HG03520 (cell line): ENCODE results near the gene YPEL1.
"Not testable (repeated sequence)": the region's sequence is repeated elsewhere in the genome, so short reads cannot be mapped to it uniquely, and the experiment has no call there.

Source experiments
- ATAC-seq: cut with Tn5 transposase; IDR thresholded peaks from one replicate; pipeline ENCODE4 v1.9.1; 2021; ENCODE audit warnings: mild to moderate bottlenecking, moderate library complexity; ENCODE audit not compliant: unreplicated experiment

Gene YPEL1

DNA sequence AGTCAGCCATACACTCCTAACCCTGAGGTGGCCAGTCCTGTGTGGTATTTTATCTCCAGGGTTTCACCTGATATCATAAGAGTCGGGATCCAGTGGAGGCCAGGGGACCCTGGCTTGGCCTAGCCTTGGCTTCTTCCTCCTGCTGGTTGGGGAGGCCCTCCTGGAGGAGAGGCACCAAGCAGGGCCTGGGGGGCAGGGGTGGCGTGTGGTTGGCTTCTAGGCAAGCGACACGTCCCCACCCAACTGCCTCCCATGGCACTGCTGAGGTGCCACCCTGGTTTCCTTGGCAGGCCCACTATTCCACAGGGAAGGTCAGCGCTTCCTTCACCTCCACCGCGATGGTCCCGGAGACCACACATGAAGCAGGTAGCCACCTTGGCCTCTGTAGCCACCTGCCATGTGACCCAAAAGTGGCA lies 49.4 kb downstream of the YPEL1 start:
- no peak for ATAC-seq

GRCh38 chr22:21685164-21685513 lies 50.5 kb downstream of the YPEL1 start:
- no peak for ATAC-seq

DNA sequence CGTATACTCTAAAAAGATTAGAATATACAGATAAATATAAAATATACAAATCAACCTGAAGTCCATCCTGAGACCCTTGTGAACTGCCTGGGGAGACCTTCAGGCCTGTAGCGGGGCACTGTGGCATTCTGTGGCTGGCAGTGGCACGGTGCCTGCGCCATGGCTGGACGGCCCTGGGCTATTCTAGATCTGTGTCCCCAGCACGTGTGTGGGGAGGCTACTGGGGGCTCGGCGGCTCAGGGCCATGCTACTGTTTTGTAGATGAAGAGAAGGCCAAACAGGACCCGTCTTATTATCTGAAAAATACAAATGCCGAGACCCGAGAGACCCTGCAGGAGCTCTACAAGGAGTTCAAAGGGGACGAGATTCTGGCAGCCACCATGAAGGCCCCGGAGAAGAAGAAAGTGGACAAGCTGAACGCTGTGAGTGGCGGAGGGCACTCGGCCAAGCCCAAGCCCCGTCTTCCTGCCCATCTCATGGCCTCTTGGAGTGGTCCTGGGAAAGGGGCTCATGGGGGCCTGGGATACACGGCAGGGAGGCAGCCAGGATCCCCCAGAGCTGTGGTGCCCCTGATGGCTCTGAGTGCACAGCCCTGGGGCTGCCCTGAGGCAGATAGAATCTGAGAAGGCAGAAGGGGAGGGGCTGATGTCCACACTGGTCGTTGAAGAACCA lies 51.0 kb downstream of the YPEL1 start:
- ATAC-seq = no peak

DNA sequence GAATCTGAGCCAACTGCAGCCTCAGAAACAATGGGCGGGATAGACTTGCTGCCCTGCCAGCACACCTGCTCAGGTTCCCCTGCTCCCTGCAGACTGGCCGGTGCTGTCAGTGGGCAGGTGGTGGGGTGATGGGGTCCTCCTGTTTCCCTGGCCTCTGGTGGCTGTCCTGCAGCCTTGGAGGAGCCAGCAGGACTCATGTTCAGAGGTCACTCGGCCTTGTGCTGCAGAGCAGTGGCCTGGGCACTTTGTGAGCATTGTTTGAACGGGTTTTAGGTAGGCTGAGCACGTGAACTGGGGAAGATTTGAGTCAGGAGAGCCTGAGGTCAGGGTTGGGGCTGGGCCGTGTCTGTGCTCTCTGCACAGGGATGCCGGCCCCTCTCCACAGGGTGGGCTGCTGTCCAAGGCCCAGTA lies 52.2 kb downstream of the YPEL1 start:
- ATAC-seq = no peak

DNA sequence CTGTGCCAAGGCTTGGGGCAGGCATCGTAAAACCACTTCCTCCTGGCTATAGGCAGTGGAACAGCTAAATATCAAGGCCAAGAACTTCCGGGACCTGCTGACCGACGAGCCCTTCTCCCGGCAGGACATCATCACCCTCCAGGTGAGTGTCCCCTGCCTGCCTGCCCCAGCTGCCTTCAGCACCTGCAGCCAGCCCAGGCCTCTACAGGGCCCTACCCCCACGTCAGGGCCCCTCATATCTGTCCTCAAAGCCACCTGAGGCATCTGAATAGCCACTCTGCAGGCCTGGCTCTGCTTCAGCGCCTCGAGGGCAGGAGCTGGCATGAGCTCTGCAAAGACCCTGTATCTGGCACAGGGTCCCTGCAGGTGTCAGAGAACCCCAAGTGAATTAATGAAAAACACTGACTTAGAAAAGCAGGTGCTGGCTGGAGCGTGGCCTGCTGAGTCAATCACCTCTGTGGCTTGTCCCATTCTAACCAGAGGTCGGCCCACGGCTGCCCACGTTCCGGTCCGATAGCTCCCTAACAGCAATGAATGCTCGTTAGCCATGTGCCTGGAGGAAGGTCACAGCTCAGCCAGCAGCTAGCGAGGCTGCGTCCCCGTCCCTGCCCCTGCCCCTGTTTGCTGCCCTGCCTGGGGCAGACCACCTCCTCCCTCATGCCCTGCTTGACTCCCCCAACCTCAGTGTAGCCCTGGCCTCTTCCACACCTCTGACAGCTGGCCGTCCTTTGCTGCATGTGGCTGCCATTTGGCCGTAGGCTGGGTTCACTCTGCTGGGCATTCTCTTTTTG lies 53.0 kb downstream of the YPEL1 start:
- ATAC-seq = no peak

DNA sequence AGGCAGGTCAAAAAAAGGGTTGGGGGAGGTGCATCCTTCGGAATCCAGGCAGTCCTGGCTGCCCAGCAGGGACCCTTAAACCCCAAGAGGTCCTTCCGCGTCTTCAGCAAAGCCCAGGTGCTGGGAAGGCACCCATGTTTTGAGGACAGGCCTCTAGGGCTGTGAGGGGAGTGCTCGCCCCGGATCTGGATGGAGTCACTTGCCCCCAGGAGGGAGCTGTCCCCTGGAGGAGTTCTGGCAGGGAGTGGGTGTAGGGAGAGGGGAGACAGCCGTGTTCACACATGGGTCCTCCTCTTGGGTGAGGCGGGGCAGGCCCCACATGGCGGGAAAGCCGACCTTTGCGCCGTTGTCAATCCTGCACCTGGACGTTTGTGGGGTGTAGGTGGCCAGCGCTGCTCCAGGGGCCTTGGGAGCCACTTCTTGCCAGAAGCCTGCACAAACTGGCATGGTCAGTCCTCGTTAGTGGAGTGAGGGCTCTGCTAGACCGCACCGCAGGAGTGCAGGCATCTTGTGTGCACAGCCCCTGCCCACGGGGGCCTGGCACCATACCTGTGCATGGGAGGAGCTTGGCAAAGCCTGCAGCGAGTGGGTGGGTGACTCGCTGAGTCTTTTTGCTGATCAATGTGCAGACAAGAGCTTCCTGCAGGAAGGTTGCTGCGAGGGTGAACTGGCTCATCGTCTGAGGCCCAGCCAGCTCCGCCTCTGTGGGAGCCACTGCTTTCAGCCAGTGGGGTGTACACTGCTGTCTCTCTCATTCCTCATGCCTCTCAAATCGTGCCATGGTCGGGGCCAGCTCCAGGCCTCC lies 53.8 kb downstream of the YPEL1 start:
- no peak for ATAC-seq

DNA sequence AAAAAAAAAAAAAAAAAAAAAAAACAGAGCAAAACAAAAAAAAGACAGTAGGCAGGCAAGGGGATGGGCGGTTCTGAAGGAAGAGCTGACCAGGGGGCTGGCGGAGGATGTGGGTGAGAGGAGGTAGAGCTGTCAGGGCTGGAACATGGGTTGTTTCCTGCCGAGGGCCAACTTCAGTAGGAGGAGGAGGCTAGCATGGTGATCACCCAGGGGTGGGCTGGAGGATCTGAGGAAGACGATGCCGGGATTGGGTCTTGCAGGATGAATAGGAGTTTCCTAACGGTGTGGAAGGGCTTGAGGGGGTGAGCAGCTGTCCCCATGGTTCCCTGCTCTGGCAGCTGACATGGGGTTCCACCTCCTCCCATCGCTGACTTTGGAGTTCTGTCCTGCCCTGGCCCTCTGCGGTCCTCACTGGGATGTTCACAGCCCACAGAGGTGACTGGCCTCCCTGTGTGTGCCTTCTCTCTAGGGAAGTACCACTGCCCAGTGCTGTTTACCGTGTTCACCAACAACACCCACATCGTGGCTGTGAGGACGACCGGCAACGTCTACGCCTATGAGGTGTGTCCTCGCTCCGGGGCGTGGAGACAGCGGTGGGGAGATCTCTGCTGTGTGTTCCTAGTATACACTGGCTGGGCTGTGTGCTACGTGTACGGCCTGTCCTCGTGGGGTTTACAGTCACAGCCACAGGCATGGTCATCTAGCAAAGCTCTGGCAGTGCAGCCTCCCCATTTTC lies 54.6 kb downstream of the YPEL1 start:
- ATAC-seq = no peak

GRCh38 chr22:21679383-21679782 lies 56.2 kb downstream of the YPEL1 start:
- ATAC-seq = no peak

DNA sequence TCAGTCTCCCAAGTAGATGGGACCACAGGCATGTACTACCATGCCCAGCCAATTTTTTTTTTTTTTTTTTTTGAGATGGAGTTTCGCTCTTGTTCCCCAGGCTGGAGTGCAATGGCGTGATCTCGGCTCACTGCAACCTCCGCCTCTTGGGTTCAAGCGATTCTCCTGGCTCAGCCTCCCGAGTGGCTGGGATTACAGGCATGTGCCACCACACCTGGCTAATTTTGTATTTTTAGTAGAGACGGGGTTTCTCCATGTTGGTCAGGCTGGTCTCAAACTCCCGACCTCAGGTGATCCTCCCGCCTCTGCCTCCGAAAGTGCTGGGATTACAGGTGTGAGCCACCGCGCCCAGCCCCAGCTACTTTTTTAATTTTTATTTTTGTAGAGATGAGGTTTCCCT lies 56.8 kb downstream of the YPEL1 start:
- ATAC-seq = not testable (repeated sequence)

DNA sequence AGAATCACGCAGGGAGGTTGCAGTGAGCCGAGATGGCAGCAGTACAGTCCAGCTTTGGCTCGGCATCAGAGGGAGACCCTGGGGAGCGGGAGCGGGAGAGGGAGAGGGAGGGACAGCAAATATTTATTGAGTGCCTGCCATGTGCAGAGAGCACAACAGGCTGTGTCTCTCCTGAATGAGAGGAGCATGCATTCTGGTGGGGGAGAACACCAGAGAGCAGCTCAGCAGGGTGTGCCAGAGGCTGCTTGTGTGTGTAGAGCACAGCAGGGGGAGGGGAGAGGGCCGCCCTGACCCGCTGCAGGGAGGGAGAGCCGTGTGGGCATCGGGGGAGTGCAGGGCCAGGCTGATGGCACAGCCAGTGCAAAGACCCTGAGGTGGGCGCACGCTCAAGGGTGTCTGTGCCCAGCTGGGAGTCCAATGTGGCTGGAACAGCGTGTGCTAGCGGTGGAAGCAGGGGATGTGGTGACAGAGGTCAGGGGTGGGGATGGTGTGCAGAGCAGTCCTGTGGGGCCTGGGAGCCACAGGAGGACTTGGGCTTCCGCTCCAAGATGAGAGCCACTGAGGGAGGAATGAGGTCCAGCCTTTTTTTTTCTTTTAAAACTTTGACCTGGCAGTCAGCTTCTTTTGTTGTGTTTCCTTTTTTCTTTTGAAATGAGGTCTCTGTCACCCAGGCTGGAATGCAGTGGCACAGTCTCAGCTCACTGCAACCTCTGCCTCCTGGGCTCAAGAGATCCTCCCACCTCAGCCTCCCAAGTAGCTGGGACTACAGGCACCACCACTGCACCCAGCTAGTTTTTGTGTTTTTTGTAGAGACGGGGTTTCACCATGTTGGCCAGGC lies 57.8 kb downstream of the YPEL1 start:
- no peak for ATAC-seq

- ATAC-seq = no peak
These were observed 60.9 kb downstream of the YPEL1 start for GRCh38 chr22:21674638-21675245.

DNA sequence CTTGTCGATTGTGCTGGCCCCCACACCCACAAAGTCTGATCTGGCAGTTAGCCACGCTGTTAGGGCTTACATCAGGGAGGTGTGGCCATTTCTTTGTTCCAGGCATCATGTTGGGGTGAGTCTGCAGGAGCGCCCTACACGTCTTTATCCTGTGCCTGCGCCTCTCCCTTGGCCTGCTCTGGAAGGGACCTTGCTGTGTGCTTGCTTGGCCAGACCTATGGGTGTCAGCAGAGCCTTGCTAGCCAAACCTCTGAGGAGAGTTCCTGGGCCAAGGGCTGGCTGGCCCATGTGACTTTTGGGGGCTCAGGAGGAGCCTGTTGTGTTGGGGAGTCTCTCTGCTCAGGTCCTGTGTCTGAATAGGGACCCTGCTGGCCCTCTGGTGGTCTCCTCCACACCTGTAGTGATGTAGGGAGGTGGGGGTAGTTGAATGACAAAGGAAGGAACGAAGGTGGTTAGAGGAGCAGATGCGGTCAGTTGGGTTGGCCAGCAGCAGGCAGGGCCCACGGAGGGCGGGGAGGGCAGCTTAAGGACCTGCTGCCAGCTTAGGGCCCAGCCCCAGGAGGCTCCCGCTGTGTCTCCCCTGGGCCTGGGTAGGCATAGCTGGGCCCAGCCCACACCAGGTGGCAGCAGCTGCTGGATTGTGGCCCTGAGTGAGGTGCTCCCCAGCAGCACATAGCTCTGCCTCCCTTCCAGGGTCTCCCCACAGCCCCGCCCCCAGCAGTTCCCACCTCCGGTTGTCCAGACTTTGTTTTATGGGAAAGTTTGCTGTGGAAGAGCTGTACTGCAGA lies 61.9 kb downstream of the YPEL1 start:
- ATAC-seq = no peak

DNA sequence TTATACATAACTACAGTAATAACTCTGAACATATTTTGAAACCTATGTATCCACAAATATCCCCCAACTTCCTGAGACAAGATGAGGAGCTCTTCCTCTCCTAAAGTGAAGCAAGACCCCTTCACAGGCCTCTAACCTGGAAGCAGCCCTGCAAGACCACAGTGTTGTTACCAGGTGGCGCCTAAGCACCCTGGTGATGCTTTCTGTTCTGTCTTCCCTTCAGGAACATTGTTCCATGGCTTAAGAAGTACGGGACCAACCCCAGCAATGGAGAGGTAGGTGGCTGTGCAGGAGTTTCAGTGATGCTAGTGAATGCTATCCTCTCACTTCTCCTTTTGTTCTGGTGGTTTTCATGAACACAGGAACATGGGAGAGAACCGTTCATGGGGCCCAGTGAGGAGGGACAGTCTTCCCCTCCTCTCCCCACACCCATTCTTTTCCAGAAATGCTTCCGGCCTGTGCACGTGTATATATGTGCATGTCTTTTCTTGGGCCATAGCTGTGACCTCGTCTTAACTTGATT lies 63.4 kb downstream of the YPEL1 start:
- ATAC-seq = no peak

DNA sequence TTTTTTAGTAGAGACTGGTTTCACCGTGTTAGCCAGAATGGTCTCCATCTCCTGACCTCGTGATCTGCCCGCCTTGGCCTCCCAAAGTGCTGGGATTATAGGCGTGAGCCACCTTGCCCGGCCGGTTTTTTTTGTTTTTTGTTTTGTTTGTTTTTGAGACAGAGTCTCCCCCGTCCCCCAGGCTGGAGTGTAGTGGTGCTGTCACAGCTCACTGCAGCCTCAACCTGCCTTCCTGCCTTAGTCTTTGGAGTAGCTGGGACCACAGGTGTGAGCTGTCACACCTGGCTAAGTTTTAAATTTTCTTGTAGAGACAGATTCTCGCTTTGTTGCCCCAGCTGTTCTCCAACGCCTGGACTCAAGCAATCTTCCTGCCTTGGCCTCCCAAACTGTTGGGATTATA lies 66.6 kb downstream of the YPEL1 start:
- no peak for ATAC-seq

GRCh38 chr22:21666786-21667185 lies 68.8 kb downstream of the YPEL1 start:
- ATAC-seq = no peak

GRCh38 chr22:21665047-21665851 lies 70.3 kb downstream of the YPEL1 start:
- no peak for ATAC-seq

- ATAC-seq = no peak
These were observed 71.9 kb downstream of the YPEL1 start for GRCh38 chr22:21663738-21664137.

GRCh38 chr22:21661991-21662390 lies 73.6 kb downstream of the YPEL1 start:
- no peak for ATAC-seq
